Stimulated activated CD8-positive, alpha-beta memory T cell treated with anti-CD3 and anti-CD28 coated beads, Interleukin-15, amount 100 ng/mL, for 24 hours (primary cell): ENCODE measurements around the gene UNC93B1.

Experiments
- DNase-seq: peaks from one replicate; pipeline ENCODE4 v3.0.0-alpha.2; 2020; ENCODE audit warnings: low read depth

Gene UNC93B1

DNA sequence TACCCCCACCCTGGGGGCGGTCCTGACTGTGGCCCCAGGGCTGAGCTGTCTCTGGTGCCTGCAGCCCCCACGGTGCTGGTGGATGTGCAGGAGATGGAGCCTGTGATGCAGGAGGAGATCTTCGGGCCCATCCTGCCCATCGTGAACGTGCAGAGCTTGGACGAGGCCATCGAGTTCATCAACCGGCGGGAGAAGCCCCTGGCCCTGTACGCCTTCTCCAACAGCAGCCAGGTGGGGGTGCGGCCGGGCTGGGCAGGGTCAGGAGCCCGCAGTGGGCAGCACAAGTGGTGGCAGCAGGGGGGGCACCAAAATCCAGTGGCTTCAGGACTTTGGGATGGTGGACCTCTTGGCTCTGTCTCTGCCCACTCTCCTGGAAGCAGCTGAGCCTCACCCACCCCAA, 18.6 kb upstream of the UNC93B1 start:
- no peak for DNase-seq

DNA sequence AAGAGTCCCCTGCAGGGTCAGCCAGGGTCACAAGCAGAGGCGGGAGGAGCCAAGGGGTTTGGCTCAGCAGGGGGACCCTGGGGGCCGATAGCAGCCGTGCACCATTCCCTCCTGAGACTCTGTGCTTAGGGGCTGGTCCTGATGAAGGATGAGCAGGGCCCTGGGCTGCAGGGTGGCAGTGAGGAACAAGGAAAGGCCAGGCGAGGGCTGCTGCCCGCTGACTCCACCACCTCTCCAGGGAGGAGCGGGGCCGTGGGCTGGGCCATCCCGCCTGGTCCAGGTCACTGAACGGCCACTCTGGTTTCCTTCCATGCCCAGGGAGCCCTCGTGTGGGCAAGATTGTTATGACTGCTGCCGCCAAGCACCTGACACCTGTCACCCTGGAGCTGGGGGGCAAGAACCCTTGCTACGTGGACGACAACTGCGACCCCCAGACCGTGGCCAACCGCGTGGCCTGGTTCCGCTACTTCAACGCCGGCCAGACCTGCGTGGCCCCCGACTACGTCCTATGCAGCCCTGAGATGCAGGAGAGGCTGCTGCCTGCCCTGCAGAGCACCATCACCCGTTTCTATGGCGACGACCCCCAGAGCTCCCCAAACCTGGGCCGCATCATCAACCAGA, 17.4 kb upstream of the UNC93B1 start:
- no peak for DNase-seq

DNA sequence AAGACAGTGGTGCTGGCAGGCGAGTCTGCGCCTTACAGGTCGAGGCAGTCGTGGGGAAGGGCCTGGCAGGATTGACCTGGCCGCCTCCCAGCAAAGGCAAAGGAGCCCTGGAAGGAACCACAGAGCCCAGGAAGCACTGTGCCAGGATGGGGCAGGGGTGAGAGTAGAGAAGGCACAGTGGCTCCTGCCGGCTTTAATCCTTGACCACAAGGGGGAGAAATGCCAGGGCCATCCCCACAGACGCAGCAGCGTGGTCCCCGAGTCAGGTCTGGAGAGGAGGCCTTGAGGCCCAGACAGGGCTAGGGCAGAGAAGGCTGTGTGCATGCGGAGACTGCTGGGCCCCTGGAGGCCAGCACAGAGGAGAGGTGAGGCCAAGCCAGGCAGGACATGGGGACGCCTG, 16.7 kb upstream of the UNC93B1 start:
- DNase-seq = no peak

DNA sequence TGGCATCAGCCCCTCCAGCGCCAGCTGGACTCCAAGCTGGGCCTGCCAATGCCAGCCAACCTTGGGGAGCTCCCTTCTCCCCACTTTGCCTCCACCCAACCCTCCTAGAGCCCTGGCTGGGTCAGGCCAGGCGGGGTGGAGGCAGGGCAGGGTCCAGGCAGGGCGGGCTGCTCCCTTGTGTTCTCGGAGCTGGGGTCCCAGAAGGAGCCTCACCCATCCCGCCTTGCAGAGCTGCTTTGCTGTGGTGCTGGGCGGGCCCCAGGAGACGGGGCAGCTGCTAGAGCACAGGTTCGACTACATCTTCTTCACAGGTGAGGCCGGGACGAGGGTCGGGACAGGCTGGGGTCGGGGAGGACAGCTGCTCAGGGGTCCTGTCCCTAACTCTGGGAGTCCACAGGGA, 15.6 kb upstream of the UNC93B1 start:
- no peak for DNase-seq

DNA sequence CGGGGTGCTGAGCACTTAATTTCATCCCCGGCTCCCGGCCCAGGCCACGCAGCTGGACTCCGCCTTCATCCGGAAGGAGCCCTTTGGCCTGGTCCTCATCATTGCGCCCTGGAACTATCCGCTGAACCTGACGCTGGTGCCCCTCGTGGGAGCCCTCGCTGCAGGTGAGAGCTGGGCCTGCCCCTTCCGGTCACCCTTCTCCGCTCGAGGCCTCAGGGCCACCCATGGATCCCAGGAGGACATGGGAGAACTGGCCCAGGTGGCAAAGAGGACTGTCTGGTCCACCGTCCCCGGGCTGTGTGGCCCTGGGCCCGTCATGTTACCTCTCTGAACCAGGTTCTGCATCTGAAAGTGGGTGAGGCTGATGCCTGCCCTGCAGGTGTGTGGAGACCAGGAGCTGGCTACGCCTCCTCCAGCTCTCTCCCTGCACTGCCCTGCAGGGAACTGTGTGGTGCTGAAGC, 14.9 kb upstream of the UNC93B1 start:
- DNase-seq = no peak

DNA sequence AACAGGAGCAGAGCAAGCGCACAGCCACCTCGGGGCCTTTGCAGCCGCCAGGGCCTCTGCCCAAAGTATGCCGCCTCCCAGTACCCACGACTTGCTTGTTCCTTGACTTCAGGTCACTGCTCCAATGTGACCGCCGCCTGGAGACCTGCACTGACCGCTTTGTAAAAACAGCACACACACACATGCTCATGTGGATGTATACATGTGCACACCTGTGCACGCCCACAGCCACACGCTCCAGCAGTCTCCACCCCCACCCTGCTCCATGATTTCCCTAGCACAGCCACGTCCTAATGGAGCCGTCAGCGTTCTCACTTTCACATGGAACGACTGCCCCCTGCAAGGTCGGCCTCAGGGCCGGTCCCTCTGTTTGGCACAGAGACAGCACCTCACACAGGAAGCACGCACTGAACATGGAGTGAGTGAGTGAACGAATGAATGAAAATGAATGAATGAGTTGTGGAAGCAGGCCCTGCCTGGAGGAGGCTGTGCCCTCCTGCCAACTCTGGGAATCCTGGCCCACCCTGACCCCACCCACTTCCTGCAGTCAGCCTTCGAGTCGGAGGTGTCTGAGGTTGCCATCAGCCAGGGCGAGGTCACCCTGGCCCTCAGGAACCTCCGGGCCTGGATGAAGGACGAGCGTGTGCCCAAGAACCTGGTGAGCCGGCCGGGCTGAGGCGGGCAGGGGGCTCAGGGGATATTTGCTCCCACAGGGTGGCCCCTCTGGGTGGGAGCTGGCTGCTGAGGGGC, 14.3 kb upstream of the UNC93B1 start:
- no peak for DNase-seq

DNA sequence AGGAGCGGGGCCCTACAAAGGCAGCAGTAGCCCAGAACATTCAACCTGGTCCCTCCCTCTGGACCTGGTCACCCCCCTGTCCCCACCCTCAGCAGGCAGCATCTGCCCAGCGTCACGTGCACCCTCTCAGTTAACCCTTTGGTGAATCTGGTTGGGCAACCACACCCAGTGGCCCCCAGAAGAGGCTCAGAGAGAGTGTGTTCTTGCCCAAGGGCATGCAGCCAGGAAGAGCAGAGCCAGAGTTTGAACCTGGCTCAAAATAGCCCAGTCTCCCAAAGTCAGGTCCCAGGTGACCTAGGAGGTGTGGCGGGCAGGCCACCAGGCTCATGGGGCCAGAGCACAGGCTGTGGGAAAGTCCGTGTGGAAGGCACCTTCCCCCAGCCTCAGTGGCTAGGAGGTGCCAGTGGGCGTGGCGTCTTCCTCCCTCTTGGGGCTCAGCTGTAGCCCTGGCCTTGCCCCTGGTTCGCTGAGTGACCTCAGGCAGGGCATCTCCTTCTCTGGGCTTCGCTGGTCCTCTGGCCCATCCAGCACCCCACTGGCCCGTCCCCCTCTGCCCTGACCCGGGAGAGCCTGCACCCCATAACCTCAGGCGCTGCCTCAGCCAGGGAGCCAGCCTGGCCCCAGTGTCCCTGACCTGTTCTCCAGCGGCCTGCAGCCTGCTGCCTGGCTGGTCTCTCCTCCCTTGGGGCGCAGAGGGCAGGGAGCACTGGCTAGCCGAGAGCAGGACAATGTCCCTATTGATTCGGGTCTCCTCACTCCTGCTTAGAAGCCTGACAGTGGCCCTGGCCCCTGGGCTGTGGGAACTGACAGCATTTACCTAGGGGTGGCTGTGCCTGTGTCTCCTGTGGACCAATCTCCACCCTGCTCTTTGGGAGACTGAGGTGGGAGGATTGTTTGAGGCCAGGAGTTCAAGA, 13.3 kb upstream of the UNC93B1 start:
- no peak for DNase-seq

DNA sequence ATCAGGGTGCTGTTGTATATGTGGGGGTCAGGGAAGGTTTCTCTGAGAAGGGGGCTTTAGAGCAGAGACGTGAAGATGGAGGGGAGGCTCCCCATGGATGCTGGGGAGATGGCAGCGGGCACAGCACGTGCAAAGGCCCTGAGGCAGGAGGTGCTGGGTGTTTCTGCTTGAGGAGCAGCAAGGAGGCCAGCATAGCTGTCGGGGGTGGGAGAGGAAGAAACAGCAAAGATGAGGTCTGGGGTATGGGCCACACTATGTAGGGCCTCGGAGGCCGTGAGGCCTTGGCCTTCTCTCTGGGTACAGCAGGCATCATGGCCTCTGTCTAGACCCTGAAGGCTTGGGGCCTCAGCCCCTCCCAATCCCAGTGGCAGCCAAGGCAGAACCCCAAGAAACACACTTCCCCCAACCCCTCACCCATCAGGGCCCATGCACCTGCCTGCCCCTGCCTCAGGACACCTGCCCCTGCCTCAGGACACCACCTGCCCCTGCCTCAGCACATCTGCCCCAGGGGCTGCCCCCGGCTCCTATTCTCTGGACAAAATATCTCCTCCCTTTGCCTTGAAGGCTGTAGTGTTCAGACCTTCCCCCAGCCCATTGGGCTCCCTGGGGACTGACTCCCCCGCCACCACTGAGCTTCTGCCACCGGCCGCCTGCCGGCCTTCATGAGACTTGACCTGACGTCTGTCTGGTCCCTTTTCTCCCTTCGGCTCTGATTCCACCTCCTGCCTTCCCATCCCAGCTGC, 12.4 kb upstream of the UNC93B1 start:
- no peak for DNase-seq

DNA sequence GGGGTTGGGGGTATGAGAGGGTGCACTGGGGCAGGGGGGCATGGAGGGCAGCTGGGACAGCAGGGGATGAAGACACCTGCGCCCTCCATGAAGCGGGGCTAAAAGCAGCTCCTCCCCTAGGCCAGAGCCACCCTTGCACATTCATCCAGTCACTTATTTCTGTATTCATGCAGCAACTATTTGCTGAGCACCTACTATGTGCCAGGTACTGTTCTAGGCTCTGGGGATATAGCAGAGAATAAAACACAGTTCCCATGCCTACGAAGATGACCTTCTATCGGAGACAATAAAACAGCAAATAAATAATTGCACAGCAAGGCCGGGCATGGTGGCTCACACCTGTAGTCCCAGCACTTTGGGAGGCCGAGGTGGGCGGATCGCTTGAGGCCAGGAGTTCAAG, 11.6 kb upstream of the UNC93B1 start:
- DNase-seq = no peak

DNA sequence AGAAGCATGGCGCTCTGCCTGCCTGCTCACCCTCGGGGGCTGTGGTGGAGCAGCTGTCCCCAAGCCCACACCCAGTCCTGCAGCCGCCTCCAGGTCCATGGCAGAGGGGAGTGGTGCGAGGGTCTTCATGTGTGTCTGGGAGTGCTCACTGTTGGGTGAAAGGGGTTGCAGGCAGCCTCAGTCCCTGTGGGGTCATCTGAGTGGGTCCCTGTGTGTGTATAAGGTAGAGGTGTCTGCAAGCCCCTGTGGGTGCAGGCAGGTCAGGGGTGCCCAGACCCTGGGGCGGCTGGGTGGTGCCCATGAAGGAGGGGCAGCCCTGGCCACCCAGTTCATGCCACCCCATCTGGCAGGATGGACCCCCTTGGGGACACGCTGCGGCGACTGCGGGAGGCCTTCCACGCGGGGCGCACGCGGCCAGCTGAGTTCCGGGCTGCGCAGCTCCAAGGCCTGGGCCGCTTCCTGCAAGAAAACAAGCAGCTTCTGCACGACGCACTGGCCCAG, 11.1 kb upstream of the UNC93B1 start:
- DNase-seq = no peak

DNA sequence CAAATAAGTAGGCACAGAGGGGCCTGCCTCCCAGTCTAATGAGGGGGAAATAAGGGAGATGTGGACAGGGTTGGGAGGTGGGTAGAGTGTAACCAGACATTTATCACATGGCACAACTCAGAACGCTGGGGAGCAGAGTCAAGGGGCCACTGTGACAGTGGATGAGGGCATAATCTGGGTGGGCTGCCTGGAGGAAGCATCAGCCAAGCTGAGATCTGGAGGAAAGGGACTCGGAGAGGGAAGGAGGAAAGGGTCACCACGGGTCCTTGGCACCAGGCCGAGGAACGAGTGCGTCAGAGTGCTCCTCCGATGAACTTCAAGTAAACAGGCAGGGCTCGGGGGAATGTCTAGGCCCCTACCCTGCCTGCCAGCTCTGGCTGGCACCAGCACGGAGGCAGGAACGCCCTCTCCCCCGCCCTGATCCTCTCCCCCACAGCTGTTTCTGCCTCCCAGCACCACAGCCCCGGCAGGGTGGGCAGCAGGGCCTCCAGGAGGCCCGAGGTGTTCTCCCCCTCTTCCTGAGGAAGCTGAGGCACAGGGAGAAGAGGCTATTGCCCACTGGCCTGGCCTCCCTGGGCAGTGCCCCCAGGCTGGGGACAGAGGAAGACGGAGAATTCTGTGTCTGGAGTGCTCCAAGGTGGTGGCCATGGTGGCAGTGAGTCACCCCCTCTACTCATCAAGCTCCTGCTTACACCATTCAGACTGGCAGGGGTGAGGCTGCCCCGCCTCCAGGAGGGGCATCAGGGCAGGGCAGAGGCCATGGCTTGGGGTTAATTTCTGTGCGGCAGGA, 10.5 kb upstream of the UNC93B1 start:
- no peak for DNase-seq

DNA sequence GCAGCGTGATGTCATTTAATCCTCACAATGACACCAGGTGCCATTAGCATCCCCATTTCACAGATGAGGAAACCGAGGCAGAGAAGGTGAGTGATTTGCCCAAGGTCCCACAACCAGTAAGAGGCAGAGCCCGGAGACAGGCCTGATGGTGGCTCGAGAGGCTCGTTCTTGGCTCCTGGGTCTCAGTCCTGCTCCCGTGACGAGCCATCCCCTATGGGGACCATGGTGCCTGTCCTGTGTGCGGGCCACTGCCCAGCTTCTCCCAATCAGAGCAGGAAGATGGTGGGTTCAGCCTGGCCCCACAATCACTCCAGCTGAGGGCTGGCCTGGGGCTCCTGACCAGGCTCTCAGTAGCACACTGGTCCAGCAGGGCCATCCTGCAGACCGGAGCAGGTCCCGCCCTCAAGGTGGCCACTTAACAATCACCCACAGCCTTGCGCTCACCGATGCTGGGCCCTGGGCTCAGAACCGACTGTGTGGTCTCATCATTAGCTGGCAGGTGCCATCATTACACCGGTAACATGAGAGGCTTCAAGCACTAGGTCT, 9.8 kb upstream of the UNC93B1 start:
- DNase-seq = no peak

DNA sequence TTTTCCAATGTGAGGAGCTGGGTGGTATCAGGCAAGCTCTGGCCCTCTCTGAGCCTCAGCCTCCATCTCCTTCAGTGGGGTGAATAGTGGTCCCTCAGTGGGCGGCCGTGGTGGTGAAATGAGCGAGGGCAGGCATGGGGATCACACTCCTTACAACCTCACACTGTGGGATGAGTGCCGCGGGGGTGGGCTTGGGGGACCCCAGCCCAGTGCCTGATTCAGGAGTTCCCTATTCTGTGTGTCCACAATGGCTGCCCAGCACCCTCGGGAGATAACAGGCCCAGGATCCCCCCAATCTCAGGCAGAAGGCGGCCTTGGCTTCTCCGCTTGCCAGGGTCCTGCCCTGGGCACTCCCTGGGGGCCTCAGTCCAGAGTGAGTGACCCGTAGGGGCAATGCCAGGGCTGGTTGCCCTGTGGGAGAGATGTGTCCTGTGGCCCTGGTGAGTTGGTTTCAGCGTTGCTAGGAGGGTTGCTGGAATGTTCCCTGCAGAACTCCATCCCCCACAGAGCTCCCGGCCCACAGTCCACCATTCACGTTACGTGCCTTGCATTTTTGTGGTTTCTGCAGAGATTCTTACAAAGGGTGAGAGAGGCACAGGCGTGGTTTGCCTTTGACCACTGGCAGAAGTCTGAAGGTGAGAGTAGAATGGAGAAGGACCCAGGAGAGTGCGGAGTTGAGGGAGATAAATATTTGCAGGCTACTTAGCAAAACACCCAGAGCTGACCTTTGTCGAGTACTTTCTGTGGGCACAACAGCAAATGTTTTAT, 9.1 kb upstream of the UNC93B1 start:
- DNase-seq = no peak

DNA sequence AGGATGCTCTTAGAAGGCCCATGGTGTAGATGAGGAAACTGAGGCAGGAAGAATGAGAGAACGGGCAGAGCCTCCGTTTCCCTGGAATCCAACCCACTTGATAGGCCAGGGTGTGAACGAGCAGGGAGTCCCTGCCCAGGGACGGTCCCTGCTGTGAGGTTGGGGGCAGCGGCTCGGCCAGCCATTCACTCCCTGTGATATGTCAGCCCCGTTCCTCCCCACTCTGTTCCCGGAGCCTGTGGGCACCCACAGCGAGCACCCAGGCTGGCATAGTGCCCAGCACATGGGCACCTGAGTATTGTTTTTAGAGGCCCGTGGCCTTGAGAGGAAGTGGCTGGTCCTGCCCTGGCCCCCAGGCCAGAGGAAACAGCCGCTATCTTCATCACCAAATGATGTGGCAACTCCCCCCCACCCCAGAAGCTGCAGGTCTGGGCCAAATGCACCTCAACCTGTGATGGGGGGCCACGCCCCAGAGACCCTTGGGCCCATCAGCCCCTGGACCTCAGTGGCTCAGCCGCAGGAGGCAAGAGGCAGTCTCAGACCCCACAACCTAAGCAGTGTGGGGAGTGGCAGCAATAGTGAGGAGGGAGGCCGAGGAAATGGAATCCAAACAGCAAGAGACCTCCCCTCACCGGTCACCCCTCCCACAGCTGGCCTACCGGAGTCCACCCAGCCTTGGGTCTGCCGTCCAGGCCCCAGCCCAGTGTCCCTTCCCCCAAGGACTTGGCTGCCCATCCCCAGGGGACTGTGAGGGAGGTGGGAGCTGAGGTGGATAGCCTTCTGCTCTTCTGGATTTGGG, 8.3 kb upstream of the UNC93B1 start:
- no peak for DNase-seq

DNA sequence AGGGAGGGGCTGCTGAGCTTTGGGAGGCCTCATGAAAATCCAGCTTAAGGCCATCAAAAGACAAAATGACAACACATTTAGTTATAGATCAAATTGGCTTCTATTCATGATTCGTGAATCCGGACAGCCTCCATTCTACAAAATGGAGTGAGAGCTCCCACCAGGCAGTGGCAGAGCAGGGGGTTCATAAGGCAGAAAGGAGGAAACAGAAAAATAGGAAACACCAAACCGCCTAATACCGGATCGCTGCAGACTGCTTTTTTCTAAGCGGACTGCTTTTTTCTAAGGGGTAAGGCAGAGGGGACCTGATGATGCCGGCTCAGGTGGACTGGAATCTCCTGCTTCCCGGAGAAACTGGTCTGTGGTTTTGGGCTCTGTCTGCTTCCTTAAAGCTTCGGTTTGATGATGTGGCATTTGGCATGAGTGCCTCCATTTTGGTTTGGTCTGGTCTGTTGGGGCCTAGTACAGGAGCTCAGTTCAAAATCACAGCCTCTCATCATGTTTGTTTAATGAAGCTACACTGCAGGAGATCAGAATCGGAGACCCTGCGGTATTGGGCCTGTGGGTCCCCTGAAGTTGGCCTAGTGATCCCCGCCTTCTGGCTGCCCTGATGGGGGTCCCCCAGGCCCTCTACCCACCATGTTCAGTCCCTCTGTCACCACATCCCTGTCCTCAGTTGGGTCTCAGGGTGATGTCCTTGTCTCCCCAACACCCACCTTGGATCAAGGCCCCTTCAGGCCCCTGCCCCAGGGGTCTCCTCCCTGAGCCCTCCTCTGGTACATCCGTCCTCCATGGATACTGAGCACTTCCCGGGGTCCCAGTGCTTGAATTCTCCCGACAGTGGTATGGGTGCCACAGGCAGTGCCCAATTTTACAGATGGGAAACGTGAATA, 7.4 kb upstream of the UNC93B1 start:
- no peak for DNase-seq

DNA sequence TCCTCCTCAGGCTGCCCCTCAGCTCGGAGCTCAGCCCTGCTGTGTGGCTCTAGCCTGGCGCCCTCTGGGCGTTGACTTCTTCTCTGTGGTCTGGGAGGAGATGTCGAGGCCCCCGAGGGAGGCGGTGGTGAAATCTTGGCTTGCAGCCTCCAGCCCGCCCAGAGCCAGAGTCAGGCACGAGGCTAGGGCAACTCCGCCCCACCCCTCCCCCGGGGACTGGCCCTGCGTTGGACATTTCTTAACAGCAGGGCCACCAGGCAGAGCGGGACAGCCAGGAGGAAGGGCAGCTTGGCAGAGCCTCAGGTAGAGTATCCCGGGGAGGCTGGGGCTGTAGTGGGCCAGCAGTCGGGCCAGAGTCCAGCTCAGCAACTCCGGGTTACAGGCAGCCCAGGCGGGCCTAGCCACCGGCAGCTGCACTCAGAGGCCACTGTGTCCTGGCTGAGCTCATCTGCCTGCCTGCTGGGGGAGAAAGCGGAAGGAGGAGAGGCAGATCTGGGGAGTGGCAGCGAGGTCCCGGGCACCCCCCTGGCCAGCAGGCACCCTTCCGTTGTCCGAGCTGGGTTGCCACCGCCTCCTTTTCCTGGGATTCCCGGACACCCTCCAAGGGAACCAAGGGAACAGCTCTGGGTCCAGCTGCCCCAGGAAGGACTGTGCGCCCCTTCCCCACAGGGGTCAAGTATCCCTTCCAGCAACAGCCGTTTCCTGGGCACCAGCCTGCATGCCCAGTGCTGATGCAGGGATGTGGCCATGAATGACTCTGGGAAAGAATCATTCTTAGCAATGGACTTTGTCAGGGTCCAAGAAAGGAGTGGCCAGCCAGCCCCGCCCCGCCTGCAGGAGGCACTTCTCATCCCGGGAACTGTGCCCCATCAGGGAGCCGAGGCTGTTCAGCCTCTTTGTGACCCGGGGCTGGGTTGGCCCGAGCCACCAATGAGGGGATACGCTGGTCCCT, 6.5 kb upstream of the UNC93B1 start, which contains the start of gene ALDH3B1:
Gene ALDH3B1 (plus strand): TSS at position 238 of the 952 bp plus-strand sequence. CDS start 4,971 bp downstream, outside the sequence.
- no peak for DNase-seq
